ENCODE measurements around the gene CARS2.

GRCh38 chr13:110696776-110697175, 9.1 kb downstream of the CARS2 start:
- TF ChIP-seq CTCF (IDR thresholded peaks at IDR 0.05; ENCODE audit: extremely low read depth in 1 of 2, insufficient read depth in 1 of 2, low read depth in 1 of 2, low read length in 2 of 2) (no peak), POLR2A (IDR thresholded peaks at IDR 0.05; ENCODE audit: low read depth, low read length) (no peak), POLR2AphosphoS5 (IDR thresholded peaks at IDR 0.05; ENCODE audit: insufficient read depth, low read depth, low read length) (no peak)
